SK-N-DZ (cell line): ENCODE results near the gene HSFX3.
"Not testable (repeated sequence)": the region's sequence is repeated elsewhere in the genome, so short reads cannot be mapped to it uniquely, and the experiment has no call there.

Source experiments
- DNase-seq: peaks from one replicate; pipeline ENCODE4 v3.0.0-alpha.2; 2015; ENCODE audit warnings: low spot score

Gene HSFX3

DNA sequence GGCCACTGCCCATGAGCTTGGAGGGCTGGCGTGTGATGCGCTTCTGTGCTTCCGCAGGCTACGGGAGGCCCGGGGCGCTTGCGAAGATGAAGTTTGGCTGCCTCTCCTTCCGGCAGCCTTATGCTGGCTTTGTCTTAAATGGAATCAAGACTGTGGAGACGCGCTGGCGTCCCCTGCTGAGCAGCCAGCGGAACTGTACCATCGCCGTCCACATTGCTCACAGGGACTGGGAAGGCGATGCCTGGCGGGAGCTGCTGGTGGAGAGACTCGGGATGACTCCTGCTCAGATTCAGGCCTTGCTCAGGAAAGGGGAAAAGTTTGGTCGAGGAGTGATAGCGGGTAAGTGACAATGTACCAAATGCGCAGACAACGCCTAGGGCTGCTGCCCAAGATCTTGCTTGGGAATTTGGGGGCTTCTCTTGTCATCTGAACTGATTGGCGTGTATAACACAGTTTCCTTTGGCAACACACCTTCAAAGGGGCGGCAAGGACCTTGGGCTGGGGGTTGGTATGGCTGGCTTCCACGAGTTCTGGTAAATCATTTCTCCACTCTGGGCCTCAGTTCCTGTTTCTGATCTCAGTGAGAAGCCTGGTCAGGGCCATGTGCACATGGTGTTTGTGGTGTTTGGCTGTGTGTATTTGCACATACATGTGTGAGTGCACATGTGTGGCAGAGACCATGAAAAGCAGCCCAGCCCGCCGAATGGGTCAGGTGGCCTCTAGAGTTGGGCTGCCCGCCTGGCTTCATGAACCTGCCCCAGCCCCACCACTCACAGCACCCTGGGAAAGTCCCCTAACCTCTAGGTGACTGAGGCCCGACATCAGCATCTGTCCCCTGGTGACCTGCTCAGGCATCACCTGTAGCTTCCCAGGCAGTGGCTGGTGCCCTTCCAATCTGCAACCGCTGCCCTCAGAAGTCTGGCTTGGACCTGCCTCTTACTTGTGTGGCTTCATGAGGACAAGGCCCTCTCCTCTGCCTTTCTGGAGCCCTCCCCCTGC lies 3.9 kb downstream of the HSFX3 start:
- DNase-seq = not testable (repeated sequence)

DNA sequence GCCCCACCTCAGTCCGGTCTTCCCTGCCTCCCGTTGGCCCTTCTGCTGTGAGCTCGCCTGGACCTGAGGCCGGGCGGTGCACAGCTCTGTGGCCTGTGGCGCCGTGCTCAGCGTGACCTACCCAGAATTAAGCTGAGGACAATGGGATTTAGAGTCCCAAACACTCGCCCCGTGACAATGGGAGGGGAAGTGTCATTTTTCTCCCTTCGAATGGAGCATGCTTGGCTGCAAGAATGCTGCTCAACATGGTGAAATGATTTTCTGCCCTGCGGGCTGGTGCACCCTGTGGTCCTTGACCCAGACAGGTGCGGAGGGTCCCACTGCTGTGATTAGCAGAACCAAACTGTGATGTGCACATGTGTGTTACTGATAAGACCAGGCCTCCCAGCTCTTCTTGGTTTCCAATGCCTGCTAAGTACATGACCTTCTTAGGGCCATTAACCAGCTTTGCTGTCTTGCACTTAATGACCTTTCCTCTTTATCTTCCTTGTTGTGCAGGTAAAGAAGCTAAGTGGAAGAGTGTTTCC lies 8.1 kb downstream of the HSFX3 start:
- DNase-seq = no peak

DNA sequence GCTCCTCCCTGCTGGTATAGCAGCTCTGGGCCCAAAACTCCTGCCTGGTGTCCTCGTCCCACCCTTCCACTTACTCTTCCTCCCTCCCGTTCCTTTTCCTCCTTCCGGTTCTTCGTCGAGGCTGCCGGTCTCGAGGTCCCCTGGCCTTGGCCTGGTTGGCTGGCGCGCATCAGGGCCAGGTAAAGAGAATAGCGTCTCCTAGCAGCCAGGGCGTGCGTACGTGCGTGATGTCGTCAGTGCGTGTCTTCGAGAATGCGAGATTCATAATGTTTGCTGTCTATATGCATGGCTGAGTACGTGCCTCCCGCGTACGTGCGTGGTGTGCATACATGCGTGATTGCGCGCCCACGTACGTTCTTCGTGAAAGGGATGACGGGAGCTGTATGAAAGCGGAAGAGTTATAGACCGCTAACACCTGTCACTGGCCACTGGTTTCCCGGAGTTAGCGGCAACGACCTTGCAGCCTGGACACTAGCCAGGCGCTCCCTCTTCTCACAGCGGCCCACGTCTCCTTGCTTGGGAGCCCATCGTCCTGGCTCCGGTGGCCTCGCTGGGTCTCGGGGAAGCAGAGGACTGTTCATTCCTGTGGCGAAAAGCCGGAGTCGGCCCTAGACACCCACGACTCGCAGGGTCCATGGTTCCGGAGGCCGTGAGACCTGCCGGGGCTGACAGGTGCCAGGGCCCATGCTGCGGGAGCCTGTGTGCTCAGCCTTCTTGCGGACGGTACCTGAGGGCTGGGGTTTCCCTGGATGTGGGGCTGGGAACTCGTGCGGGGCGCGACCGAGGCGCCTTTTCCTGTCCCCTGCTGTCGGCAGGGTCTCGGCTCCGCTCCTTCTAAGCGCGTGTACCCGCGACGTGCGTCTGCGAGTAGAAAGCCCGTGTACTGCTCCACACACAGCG lies 8.9 kb downstream of the HSFX3 start, which contains the start of gene EOLA1:
TSS of gene EOLA1 (plus strand) at position 392 of the 900 bp plus-strand sequence. CDS start 4,619 bp downstream, outside the sequence.
- peak; percentile 95 for DNase-seq

DNA sequence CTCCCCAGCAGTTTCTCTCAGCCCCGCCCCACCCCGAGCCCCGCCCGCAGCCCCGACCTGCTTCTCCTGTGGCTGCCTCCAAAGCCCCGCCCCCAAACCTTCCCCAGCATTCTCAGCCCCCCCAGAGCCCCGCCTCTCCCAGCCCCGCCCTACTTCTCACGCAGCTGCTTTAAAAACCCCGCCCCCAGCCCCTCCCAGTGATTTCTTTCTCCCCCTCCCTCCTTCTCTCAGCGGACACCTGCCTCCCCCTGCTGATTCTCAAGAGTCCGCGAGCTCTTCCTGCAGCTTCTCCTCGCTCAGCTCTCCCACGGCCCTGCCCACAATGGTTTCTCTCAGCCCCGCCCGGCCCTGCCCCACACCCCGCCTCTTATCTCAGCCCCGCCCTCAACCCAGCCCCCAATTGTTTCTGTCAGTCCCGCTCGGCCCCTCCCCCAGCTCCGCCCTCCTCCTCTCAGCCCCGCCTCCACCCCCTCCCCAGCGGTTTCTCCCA lies 9.5 kb downstream of the HSFX3 start:
- peak; percentile 79 for DNase-seq

DNA sequence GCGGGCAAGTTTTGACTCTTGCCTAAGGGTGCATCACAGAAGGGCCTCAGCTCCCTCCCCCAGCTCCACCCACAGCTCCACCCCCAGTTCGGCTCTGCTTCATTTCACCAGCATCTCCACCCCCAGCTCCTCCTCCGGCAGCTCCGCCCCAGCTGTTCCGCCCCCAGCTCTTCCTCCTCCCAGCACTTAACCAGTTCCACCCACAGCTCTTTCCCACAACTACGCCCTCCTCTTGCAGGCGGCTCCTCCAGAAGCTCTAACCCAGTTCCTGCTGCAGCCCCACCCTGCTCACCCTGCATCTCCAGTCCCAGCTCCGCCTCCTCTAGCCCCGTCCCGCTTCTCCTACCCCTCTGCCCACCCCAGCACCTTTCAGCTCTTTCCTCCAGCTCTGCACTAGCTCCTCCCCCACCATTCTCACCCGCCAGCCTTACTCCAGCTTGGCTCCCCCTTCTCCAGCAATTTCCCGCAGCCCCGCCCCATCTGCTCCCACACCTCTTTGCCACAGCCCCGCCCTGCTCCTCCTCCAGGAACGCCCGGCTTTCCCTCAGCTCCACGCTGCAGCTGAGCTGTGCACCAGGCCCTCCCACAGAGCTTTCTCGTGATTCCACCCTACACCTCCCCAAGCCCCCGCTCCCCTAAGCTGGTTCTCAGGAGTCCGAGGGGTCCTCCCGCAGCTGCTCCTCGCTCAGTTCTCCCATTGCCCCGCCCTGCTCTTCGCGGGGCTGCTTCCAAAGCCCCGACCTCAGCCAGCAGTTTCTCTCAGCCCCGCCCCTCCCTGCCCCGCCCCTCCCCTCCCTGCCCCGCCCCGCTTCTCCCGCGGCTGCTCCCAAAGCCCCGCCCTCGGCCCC lies 10.2 kb downstream of the HSFX3 start:
- DNase-seq = peak; percentile 90

DNA sequence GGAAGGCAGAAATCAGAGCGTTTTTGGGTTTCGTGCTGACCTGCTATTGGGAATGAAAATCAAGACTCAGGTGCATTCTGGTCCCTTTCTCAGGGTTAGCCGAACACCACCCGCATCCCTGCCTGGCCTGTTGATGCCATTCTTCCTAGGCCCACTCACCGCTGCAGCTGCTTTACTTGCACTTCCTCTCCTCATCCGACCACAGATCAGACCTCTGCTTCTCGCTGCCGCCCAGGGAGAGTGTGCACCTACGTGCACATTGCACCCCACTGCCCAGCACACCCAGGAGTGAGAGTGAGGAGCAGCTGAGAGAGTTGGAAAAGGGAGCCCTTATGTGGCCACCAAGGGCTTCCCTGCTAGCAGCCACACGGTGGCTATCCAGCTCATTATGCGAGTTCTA lies 12.2 kb downstream of the HSFX3 start:
- not testable (repeated sequence) for DNase-seq

DNA sequence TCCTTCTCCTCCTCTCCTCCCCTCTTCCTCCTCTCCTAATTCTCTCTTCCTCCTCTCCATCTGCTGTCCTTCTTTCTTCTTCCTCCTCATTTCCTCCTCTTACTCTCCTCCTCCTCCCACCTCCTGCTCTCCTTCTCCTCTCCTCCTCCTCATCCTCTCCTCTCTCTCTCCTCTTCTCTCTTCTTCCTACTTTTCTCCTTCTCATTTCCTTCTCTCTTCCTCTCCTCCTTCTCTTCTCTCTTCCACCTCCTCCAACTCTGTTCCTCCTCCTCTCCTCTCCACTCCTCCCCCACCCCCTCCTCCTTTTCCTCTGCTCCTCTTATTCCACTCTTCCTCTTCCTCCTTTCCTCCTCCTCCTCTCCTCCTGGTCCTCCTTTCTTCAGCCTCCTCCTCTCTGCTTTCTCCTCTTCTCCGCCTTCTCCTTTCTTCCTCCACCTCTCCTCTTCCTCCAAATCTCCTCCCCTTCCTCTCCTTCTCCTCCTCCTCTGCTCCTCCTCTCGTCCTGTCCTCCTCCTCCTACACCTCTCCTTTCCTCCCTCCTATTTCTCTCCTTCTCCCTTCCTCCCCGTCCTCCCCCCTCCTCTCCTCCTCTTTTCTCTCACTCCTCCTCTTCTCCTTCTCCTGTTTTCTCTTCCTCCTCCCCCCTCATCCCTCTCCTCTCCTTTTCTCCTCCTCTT lies 14.7 kb downstream of the HSFX3 start:
- DNase-seq = not testable (repeated sequence)

DNA sequence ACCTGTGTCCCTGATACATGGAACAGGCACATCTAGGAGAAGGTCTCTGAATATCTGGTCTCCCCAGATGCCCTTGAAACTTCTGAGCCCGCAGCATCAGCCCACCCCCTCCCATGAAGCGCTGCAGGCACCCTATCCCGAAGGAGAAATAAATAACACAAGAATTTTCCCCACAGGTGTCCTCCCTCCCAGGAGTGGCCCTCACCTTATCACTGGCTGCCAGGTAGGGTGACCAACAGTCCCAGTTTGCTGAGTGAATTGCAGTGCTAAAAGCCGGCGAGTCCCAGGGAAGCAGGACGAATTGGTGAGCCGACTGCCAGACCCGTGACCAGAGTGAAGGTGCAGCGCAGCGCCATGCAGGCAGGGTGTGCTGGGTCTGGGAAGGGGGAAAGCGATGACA lies 15.7 kb downstream of the HSFX3 start:
- DNase-seq = not testable (repeated sequence)

DNA sequence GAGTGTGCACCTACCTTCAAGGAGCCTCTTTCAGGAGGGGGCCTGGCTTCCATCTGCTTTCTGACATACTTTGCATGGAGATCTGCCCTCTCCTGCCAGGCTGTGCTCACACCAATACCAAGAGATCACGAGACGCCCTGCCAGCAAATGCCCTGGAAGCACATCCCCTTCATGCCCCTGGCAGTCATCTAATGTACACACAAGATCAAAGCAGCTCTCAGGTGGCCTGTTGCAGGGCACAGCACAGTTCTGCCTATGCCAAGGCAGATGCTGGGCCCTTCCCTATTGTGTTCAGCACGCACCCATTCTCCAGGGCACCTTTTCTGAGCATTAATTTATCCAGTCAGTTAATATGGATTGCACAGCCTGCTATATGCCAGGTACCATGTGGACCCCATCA lies 16.9 kb downstream of the HSFX3 start:
- DNase-seq = not testable (repeated sequence)

DNA sequence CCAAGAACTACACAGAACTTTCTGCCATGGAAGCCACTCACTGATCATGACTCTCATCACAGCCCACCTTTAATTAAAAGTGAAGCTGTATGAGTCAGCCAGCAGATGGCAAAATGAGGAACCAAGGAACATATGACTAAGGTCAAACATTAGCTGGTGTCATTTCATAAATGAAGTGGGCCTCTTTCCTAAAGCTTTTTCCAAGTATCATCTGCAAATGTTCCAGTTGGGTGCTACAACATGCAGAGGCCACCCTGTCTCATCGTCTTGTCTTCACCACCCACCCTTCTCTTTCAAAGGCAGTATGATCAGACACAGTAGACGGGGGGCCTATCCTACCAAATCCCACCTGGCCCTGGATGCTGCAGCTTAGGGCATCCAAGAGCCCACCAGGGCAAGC lies 18.1 kb downstream of the HSFX3 start:
- no peak for DNase-seq

DNA sequence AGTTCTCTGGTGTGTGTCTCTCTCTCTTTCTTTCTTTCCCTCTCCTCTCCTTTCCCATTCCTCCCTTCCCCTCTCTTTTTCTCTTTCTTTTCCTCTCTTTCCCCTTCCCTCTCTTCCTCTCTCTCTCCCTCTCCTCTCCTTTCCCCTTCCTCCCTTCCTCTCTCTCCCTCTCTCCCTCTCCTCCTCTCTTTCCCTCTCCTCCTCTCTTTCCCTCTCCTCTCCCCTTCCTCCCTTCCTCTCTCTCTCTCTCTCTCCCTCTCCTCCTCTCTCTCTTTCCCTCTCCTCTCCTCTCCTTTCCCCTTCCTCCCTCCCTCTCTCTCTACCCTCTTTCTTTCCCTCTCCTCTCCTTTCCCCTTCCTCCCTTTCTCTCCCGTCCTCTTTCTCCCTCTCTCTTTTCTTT lies 21.3 kb downstream of the HSFX3 start:
- no peak for DNase-seq

DNA sequence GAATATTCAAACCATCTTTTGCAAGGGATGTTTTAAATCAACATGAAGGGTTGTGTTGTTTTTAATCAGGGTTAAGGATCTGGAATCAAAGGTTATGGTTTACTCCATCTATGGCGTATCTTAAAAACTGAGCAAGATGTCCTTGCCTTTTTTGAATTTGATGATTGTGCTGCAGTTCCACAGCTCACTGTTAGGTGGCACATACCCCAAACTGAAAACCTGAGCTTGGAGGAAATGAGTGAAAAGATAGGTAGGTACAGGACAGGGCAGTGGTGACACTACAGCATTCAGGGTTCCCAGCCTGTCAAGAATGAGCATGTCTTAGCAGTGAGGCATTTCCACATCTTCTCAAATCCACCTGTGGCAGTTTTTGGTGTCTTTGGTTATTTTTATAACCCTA lies 22.0 kb downstream of the HSFX3 start:
- DNase-seq = peak; percentile 35

DNA sequence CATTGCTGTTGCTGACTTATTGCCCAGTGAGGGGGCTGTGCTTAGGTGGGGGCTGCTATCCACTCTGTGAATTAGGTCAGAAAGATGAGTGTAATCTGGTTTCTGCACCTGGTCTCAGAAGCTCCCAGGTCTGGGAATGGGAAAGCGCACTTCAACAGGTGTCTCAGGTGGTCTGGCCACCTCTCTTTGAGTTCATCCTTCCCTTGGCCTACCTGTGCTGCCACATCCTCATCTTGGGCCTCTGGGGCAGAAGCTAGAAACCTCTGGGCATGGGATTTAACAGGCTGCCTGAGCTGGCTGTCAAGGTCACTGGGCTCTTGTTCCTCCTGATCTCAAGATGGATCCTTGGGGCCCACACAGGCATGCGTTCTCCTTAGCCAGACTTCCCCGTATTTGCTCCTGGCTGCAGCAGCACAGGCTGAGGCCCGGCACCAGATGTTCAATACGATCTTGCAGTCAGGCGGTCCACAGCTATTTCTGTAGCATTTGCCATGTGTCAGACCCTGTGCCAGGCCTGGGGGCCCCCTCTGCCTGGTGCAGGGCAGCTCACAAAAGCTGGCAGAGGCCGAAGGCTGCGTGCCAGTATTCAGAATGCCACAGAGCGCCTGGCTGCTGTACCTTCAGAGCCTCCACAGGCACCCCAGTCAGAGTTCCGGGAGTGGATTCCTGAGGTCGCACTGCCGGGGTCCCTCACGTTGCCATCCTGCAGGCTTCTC lies 23.2 kb downstream of the HSFX3 start:
- DNase-seq = not testable (repeated sequence)

DNA sequence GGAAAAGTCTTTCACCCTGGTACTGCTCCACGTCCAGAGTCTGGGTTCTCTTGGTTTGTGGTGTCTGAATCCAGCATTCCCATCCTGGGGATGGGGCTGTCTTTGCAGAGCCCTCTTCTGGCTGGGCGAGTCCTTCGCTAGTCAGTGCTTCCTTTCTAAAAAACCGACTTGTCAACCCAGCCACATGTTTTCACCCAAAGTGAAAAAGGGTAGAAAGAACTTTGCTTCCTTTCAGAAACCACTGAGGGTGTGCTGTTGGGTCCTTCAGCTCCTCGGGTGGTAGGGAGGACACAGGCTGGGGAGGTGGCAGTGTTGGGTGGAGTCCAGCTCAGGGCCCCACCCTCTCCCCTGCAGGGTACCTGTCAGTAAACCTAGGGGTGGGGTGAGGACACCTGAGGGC lies 23.8 kb downstream of the HSFX3 start:
- DNase-seq = not testable (repeated sequence)

DNA sequence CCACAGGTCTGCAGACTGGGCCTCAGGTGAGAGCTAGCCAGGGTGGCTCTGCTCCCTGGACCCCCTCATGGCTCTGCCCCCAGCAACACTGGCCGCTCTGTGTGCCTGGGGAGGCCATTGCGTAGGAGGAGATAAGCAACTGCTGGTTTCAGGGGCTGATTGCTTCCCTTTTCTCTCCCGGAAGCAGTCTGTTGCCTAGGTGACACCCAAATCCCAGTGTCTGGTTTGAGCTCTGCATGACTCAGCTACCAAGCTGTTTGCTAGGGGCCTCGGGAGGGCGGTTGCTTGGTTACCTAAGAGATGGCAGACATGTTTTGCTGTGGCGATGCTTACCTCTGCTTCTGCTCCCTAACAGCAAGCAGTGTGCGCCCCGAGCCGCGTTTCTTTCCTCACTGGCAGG lies 24.3 kb downstream of the HSFX3 start:
- peak; percentile 55 for DNase-seq

DNA sequence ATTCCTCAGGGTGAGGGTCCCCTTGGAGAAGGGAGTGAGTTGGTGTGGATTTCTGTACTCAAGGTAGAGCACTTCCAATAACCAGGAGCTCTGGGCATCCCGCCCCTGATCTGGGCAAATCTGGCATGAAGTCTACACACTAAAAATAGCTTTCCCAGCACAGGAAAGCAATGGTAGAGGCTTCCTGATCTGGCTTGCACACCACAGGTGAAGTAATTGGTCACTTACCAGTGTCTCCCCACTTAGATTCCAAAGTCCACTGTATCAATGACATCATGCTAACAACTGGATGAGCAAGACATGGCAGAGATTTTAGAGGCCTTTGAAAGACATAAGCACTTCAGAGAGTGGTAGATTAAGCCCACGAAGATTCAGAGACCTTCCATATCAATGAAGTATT lies 26.8 kb downstream of the HSFX3 start:
- no peak for DNase-seq

DNA sequence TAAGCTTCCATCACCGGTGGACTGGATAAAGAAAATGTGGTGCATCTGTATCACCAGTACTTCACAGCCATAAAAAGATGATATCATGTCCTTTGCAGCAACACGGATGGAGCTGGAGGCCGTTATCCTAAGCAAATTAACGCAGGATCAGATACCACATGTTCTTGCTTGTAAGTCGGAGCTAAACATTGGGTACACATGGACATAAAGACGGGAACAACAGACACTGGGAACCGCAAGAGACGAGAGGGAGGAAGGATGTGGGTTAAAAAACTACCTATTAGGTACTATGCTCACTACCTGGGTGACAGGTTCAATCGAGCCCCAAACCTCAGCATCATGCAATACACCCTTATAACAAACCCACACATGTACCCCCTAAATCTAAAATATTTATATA lies 28.3 kb downstream of the HSFX3 start:
- DNase-seq = peak; percentile 48

DNA sequence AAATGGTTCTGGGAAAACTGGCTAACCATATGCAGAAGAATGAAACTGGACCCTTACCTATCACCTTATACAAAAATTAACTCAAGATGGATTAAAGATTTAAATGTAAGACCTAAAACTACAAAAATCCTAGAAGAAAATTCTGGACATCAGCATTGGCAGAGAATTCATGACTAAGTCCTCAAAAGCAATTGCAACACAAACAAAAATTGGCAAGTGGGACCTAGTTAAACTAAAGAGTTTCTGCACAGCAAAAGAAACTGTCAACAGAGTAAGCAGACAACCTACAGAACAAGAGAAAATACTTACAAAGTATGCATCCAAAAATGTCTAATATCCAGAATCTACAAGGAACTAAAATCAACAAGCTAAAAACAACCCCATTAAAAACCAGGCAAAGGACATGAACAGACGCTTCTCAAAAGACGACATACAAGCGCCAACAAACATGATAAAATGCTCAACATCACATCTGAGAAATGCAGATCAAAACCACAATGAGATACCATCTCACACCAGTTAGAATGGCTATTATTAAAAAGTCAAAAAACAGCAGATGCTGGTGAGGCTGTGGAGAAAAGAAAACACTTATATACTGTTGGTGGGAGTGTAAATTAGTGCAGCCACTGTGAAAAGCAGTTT lies 29.0 kb downstream of the HSFX3 start:
- not testable (repeated sequence) for DNase-seq

DNA sequence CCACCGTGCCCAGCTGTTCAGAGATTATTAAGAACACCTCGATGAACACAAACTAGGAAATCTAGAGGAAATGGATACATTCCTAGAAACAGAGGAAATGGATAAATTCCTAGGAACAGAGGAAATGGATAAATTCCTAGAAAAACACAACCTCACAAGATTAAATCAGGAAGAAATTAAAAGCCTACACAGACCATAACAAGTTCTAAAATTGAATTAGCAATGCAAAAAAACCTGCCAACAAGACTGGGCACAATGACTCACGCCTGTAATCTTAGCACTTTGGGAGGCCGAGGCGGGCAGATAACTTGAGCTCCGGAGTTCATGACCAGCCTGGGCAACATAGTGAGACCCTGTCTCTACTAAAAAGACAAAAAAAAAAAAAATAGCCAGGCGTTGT lies 31.5 kb downstream of the HSFX3 start:
- DNase-seq = no peak
